AG09309 (cell line): ENCODE results near the gene LCNL1.
A peak's percentile ranks its signal among the peaks of the same experiment; 100 is the strongest.

Experiments used
- DNase-seq: peaks from one replicate; pipeline ENCODE4 v3.0.0-alpha.2; 2010; ENCODE audit warnings: low read depth
- H3K4me3 ChIP-seq: 2 replicates; pipeline ENCODE4 v1.5.1; 2011; ENCODE audit warnings: mild to moderate bottlenecking, low read depth, low read length, moderate library complexity; ENCODE audit not compliant: control insufficient read depth
- TF ChIP-seq, protein P1 (sequence below): IDR thresholded peaks from 2 replicates; pipeline ENCODE4 v1.5.1; 2011; ENCODE audit warnings: mild to moderate bottlenecking, low read depth, low read length, inconsistent platforms; ENCODE audit not compliant: insufficient read depth, control insufficient read depth; ENCODE audit errors: missing control alignments

The LCNL1 gene

DNA sequence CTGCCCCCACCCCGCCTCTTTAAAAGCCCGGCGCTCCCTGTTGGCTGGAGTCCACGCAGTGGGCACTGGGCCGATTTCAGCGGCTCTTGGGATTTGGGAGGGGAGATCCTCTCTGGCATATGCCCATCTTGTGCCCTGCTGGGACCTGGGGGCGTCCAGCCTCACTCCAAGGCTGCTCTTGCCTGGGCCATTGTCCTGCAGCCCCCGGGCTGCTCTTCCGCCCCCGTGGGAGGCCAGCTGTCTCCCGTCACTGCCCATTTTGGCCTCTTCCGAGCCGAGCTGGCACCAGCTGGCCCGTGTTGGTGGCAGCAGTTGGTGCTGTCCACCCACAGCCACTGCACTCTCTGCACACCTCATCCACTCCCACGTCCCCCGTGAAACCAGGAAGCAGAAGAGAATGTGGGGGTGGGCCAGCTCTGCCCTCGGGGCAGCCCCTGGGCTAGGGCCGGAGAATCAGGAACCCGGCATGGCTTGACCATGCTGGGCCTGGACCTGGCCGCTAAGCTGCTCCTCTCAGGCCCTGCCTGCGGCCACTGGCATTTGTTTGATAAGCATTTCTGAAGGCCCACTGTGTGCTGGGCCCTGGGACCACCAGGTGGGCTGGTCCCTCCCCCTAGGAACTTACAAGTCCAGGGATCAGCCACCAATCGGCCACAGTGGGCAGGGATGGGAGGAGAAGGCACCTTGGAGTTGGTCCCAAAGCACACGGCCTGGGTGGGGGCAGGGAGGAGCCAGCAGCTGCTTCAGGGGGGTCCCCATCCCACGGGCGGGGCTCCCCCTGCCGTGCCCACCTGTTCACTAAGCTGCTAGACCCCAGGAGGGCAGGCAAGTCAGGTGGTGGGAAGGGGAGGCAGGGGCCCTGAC is 35.5 kb upstream of the LCNL1 start:
- no peak for DNase-seq
- no peak overlapping the region for H3K4me3 ChIP-seq
- TF ChIP-seq, protein P1, sequence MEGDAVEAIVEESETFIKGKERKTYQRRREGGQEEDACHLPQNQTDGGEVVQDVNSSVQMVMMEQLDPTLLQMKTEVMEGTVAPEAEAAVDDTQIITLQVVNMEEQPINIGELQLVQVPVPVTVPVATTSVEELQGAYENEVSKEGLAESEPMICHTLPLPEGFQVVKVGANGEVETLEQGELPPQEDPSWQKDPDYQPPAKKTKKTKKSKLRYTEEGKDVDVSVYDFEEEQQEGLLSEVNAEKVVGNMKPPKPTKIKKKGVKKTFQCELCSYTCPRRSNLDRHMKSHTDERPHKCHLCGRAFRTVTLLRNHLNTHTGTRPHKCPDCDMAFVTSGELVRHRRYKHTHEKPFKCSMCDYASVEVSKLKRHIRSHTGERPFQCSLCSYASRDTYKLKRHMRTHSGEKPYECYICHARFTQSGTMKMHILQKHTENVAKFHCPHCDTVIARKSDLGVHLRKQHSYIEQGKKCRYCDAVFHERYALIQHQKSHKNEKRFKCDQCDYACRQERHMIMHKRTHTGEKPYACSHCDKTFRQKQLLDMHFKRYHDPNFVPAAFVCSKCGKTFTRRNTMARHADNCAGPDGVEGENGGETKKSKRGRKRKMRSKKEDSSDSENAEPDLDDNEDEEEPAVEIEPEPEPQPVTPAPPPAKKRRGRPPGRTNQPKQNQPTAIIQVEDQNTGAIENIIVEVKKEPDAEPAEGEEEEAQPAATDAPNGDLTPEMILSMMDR: no peak

DNA sequence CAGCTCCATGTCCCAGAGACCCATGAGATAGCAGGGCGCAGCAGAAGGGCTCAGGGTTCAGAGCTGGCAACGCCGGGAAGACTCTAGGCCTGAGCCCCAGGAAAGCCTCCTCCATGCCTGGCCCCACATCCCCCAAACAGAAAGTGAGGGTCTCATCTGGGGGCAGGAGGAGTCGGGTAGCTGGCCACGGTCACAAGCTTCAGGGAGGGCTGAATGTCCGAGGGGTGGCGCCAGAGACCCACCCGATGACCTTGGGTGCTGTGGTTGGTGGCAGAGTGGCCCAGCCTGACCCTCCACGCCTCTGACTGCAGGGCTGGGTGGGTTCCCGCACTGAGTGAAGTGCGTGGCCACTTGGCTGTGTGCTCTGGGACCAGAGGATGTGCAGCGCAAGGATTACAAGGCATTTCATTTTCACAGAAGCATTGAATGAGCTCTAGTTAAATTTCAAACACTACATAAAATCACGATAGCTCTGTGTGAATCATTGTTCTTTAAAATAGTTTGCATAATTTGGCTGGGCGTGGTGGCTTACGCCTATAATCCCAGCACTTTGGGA is 34.8 kb upstream of the LCNL1 start:
- TF ChIP-seq, protein P1: peak; percentile 63
- no peak overlapping the region for H3K4me3 ChIP-seq
- peak; percentile 17 for DNase-seq

- DNase-seq: no peak
- H3K4me3 ChIP-seq: peak overlapping the region; percentile 59
- TF ChIP-seq, protein P1: no peak
These were observed 33.5 kb upstream of the LCNL1 start for GRCh38 chr9:136949239-136949816.

DNA sequence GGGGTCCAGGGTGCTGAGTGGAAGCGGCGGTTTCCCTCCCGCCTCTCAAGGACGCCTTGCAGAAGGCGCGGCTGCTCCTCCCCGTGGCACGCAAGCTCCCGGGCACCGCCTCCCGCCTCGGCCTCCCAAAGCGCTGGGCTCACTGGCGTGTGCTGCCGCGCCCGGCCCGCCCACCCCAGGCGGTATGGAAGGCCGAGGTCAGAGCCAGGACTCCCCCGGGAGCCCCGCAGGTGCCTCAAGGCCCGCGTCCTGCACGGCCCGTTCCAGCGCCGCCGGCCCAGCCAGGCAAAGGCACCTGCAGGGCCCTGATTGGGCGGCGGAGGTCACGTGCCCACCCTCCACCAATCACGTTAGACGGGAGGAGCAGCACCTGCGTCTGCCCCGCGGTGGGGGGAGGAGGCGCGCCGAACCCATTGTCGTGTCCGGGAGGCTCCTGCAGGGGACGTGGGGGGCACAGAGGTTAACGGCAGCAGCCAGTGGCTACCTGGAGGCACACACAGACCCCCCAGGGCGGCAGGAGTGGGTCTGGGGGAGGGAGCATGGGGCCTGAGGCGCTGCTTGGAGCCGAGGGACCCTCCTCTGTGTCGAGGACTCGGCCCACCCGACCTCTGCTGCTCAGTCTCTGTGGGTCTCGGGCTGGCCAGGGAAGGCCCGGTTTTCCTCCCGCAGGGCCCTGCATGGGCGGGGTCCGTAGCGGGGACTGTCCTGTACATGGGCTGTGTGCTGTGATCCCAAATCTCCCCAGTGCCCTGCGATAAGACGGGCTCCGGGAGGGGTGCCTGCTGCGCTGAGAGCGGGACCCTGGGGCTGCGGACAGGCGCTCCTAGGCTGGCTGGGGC is 32.8 kb upstream of the LCNL1 start:
- TF ChIP-seq, protein P1: no peak
- peak overlapping the region; percentile 59 for H3K4me3 ChIP-seq
- peak; percentile 18 for DNase-seq

DNA sequence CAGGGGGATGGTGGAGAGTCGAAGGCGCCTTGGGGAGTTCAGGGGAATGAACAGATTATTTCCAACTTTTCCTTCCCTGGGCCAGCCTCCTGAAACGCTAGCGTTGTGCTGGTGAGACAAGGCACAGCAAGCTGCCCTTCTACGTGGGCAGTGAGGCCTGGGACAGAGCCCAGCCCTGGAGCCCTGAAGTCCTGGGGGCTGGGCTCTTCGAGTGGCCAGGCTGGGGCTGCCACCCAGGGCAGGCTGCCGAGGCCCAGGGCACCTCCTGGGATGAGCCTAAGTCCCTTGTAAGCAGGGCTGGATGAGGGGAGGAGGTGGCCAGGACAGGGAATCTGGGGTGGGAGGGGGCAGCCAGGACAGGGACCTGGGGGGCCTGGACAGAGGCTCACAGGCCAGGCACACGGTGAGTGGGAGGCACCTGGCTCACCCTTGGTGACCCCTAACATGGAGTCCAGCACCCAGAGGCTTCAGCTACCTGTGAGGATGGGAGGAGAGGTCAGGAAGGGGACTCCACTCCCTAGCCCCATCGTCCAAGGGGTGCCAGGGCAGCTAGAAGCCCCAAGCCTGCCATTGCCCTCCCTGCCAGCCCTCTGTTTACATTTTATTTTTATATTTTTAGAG is 32.0 kb upstream of the LCNL1 start:
- TF ChIP-seq, protein P1: no peak
- no peak for DNase-seq
- no peak overlapping the region for H3K4me3 ChIP-seq
